ENCODE measurements around the gene ADRA2C.

The ADRA2C gene

DNA sequence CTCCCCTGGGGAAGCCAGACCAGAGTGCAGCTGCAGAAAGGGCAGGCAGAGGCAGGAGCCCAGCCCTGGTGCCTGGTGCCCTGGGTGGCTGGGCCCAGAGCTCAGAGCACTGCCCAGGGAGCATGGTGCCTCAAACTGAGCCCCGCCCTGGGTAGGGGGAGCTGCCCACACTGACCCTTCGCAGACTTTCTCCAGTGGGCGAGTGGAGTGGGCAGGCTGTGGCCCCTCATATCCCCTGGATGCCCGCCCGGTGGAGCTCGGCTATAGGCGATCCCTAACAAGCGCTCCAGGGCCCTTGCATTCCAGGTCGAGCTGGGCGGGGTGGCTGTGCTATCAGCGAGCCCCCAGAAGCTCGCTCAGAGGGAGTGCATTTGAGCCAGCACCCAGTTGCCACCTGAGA, 17.1 kb upstream of the ADRA2C start:
- Histone ChIP-seq H3K9me3 (no peaks in the 10 kb centered on the region), H3K36me3 (no peaks in the 10 kb centered on the region), H3K4me3 (ENCODE audit: low read depth, low read length) (no peak overlapping the region), H3K27me3 (no peaks in the 10 kb centered on the region), H3K4me1 (peaks cover 12% of the 10 kb centered on the region)
- no peak for DNase-seq
- TF ChIP-seq, protein P1, sequence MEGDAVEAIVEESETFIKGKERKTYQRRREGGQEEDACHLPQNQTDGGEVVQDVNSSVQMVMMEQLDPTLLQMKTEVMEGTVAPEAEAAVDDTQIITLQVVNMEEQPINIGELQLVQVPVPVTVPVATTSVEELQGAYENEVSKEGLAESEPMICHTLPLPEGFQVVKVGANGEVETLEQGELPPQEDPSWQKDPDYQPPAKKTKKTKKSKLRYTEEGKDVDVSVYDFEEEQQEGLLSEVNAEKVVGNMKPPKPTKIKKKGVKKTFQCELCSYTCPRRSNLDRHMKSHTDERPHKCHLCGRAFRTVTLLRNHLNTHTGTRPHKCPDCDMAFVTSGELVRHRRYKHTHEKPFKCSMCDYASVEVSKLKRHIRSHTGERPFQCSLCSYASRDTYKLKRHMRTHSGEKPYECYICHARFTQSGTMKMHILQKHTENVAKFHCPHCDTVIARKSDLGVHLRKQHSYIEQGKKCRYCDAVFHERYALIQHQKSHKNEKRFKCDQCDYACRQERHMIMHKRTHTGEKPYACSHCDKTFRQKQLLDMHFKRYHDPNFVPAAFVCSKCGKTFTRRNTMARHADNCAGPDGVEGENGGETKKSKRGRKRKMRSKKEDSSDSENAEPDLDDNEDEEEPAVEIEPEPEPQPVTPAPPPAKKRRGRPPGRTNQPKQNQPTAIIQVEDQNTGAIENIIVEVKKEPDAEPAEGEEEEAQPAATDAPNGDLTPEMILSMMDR (IDR thresholded peaks at IDR 0.05; ENCODE audit: low read depth, low read length): no peak

- Histone ChIP-seq H3K4me3 (ENCODE audit: low read depth, low read length) (no peak overlapping the region), H3K36me3 (no peaks in the 10 kb centered on the region), H3K27me3 (no peaks in the 10 kb centered on the region), H3K4me1 (peaks cover 6% of the 10 kb centered on the region; the same call in 1 of the 2 replicates), H3K9me3 (no peaks in the 10 kb centered on the region)
- no peak for DNase-seq
- TF ChIP-seq, protein P1 (IDR thresholded peaks at IDR 0.05; ENCODE audit: low read depth, low read length): no peak
Measured at GRCh38 chr4:3750334-3750733, 15.9 kb upstream of the ADRA2C start.

DNA sequence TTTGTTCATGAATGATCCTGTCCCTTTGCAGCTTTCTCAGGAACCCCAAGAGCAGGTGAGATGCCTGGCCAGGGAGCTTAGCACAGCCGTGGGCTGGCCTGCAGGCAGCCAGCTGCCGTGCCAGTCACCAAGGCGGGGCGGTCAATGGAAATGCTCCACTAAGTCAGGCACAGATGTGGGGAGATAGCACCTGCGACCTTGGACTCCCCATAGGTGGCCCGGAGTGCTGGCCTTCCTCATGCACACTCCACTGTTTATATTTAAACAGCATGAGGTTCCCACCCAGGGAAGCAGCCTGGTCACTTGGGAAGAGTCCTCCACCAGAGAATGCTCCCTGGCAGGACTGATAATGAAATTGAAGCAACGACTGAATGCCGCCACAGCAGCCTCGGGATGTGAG, 14.2 kb upstream of the ADRA2C start:
- H3K4me1 ChIP-seq: peaks cover 7% of the 10 kb centered on the region; the same call in 1 of the 2 replicates
- H3K4me3 ChIP-seq (ENCODE audit: low read depth, low read length): no peak overlapping the region
- H3K27me3 ChIP-seq: no peaks in the 10 kb centered on the region
- no peak for DNase-seq
- TF ChIP-seq, protein P1 (IDR thresholded peaks at IDR 0.05; ENCODE audit: low read depth, low read length): no peak
- H3K9me3 ChIP-seq: no peaks in the 10 kb centered on the region
- no peaks in the 10 kb centered on the region for H3K36me3 ChIP-seq

GRCh38 chr4:3753726-3754412, 12.3 kb upstream of the ADRA2C start:
- H3K27me3 ChIP-seq: no peaks in the 10 kb centered on the region
- H3K9me3 ChIP-seq: no peaks in the 10 kb centered on the region
- TF ChIP-seq, protein P1 (IDR thresholded peaks at IDR 0.05; ENCODE audit: low read depth, low read length): no peak
- no peak for DNase-seq
- no peaks in the 10 kb centered on the region for H3K36me3 ChIP-seq
- H3K4me3 ChIP-seq (ENCODE audit: low read depth, low read length): no peak overlapping the region
- peaks cover 2% of the 10 kb centered on the region; the same call in 1 of the 2 replicates for H3K4me1 ChIP-seq

GRCh38 chr4:3756343-3757059, 9.7 kb upstream of the ADRA2C start:
- Histone ChIP-seq H3K27me3 (no peaks in the 10 kb centered on the region), H3K9me3 (no peaks in the 10 kb centered on the region), H3K36me3 (no peaks in the 10 kb centered on the region), H3K4me1 (peaks cover 2% of the 10 kb centered on the region; the same call in 1 of the 2 replicates), H3K4me3 (ENCODE audit: low read depth, low read length) (no peak overlapping the region)
- no peak for DNase-seq
- TF ChIP-seq, protein P1 (IDR thresholded peaks at IDR 0.05; ENCODE audit: low read depth, low read length): no peak

- no peak overlapping the region for H3K4me3 ChIP-seq (ENCODE audit: low read depth, low read length)
- TF ChIP-seq, protein P1 (IDR thresholded peaks at IDR 0.05; ENCODE audit: low read depth, low read length): no peak
- no peaks in the 10 kb centered on the region for H3K27me3 ChIP-seq
- H3K4me1 ChIP-seq: peaks cover 2% of the 10 kb centered on the region; the same call in 1 of the 2 replicates
- no peaks in the 10 kb centered on the region for H3K36me3 ChIP-seq
- DNase-seq: no peak
- H3K9me3 ChIP-seq: no peaks in the 10 kb centered on the region
Measured at GRCh38 chr4:3759236-3759635, 6.9 kb upstream of the ADRA2C start.
